NCI-H524 (cell line): ENCODE data around the gene SBF2.

Source experiments
- DNase-seq, 2 experiments: peaks; one replicate each; lab custom pipeline; 2025; lab: John Stamatoyannopoulos, UW

Gene SBF2

GRCh38 chr11:9853929-9854552, 440.0 kb downstream of the SBF2 start:
- no peak for DNase-seq

GRCh38 chr11:9852465-9852864, 441.6 kb downstream of the SBF2 start:
- DNase-seq = no peak

- no peak for DNase-seq
Observed at GRCh38 chr11:9851366-9851765, 442.7 kb downstream of the SBF2 start.

GRCh38 chr11:9850224-9850895, 443.7 kb downstream of the SBF2 start:
- no peak for DNase-seq

DNA sequence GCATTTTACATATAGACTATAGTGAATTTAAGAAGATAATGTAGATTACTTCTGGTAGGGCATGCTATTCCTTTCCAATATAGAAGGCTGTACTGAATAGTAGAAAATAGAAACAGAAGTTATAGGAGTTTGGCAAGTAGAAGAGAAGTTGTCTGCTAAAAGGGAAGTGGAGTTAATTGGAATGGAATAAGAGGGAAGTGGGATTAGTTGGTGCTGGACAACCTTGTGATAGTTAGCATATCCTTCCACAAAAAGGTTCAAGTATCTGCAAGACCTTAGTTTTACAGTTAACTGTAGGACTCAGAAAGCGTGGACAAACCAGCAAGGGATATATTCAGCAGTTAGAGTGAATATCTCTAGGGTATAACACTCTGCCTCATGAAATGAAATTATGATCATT, 444.6 kb downstream of the SBF2 start:
- DNase-seq = no peak

- DNase-seq = no peak
Observed at GRCh38 chr11:9847636-9848035, 446.4 kb downstream of the SBF2 start.

- no peak for DNase-seq
Observed at GRCh38 chr11:9842923-9843322, 451.1 kb downstream of the SBF2 start.

GRCh38 chr11:9840460-9841004, 453.5 kb downstream of the SBF2 start:
- DNase-seq = no peak

DNA sequence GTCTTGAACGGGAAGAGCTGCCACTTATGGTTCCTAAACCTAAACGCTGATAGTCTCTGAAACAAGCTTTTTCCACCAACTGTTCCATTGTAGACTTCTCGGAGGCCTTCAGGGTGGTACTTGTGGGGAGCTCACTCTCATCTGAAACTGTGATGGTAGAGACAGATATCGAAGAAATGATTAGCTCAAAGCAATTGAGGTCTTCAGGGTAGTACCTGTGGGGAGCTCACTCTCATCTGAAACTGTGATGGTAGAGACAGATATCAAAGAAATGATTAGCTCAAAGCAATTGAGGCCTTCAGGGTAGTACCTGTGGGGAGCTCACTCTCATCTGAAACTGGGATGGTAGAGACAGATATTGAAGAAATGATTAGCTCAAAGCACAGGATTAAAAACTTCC, 454.5 kb downstream of the SBF2 start:
- no peak for DNase-seq

GRCh38 chr11:9838961-9839360, 455.1 kb downstream of the SBF2 start:
- no peak for DNase-seq

- no peak for DNase-seq
Observed at GRCh38 chr11:9838229-9838628, 455.8 kb downstream of the SBF2 start.

DNA sequence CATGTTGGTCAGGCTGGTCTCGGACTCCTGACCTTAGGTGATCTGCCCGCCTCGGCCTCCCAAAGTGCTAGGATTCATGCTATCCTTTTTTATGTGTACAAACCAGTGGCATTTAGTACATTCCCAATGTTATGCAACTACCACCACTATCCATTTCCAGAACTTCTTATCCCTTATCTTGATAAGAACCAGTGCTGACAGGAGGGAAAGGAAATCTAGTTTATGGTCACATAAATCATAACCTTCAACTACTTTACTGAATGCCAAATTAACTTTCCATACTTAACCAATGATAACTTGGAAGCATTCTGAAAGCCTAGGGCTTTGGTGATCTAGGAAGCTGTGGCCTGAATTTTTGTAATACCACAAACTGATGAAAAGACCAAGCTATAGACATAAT, 459.7 kb downstream of the SBF2 start:
- no peak for DNase-seq

DNA sequence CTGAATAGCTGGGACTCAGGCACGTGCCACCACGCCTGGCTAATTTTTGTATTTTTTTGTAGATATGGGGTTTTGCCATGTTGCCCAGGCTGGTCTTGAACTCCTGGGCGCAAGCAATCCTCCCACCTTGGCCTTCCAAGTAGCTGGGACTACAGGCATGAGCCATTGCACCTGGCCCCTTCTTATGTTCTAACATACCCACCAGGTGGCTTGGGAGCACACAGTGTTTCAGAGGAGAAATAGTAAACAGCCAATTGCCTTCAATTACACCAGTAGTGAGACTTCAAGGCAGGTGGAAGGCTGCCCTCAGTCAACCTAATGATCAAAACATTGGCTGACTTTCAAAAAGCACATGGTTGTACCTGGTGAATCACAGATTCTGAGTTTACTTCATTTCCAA, 462.9 kb downstream of the SBF2 start:
- DNase-seq = no peak

DNA sequence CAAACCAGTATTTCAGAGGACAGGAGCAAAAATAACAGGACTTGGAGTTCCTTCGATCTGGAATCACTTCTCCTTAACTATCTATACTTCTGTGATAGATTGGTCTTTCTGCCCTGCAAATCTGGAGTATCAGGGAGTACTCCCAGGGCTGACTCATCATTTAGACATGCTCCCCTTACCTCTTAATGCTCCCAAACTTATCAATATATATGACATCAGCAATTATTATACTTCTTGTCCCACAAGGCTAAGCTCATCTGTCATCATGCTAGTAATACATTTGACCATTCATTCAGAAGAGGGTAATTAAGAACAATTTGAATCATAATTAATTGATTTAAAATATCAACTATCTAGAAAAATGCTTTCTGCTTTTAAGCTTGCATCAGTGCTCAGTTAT, 466.3 kb downstream of the SBF2 start:
- DNase-seq = no peak

DNA sequence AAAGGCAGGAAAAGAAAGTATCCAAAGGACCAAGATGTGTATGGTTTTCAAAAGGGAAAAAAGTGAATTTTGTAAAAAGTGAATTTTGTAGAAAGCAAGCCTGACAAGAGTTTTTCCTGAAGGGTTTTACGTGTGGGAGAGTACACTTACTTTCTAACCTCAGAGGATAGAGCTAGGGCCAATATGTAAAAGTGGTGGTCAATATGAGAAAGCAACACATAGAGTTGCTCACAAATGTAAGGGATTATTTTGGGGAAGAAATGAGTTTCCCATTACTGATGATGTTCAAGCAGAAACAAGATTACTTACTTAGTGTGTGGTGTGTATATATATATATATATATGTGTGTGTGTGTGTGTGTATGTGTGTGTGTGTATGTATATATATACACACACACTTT, 467.6 kb downstream of the SBF2 start:
- DNase-seq = no peak

- DNase-seq = no peak
Observed at GRCh38 chr11:9825895-9826294, 468.1 kb downstream of the SBF2 start.

- no peak for DNase-seq
Observed at GRCh38 chr11:9825315-9825714, 468.7 kb downstream of the SBF2 start.

- DNase-seq = no peak
Observed at GRCh38 chr11:9823887-9824385, 470.1 kb downstream of the SBF2 start.

DNA sequence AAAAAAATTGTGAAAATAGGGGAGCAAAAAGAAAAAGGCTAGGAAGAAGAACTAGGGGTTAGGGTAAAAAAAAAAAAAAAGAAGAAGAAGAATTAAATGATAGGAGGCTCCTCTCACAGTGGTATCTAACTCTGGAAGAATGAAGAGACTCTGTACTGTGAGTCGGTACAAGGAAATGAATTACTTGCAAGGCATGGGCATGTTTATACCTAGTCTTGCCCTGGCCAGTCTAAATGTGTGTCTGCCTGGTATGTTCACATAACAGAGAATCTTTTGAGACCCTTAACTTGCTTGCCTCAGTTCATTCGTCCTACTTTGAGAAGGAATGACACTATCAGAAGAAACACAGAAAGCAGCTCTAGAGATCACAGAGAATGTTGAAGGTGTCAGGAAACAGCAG, 470.6 kb downstream of the SBF2 start:
- no peak for DNase-seq

DNA sequence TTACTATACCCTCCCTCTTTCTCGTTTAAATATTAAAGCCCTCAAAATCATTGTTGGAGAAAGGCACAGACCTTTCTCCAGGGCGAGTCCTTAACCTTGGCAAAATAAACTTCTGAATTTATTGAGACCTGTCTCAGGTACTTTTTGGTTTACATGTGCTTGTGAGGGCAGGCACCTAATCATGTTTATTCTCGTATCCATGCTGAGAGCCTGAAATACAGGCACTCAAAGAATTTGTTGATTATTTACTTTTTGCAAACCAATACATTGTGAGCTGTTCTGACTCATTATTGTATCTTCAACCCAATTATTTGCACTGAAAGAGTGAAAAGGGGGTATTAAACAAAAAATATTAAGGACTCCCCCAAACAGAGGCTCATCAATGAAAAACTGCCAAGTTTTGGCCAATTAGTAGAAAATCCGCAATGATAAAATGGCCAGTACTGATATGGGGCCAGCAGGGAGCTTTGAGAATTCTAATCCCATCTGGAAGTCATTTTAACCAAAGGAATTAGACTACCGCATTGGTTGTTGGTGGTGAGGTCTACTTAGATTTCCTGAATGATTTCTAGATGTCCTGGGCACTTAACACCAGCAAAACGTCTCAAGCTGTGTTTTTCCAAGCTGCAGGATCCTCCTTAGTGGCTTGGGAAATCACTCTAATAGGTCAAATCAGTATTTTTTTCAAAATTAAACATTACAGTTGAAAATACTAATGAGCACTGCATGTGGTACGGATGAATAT, 472.8 kb downstream of the SBF2 start:
- DNase-seq = no peak

DNA sequence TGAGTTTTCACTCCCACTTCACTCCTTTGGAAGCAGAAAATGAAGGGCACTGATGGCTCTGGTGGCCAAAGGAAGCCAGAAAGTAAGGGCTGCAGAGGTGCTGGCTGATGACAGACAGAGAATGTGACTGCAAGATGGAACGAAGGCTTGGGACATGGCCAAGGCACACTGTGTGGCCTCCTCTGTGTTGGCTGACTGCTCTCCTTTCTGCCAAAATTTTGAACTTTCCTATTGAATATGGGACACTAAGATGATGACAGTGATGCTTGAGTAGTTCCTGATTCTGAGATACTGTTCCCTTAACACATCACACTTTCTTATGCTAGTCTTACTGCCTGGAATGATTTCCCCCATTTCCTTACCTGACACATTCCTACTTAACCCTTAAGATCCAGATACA, 473.8 kb downstream of the SBF2 start:
- DNase-seq = no peak

- DNase-seq = no peak
Observed at GRCh38 chr11:9817191-9817590, 476.8 kb downstream of the SBF2 start.
